Measurements from ENCODE around the gene PPP1R12A.

The PPP1R12A gene

GRCh38 chr12:79769860-79770485 is 164.9 kb downstream of the PPP1R12A start:
- FAIRE-seq (no peak), DNase-seq (ENCODE audit: low spot score) (no peak)

GRCh38 chr12:79769189-79769859 is 165.6 kb downstream of the PPP1R12A start:
- no peak for DNase-seq (ENCODE audit: low spot score)
- no peak for FAIRE-seq

DNA sequence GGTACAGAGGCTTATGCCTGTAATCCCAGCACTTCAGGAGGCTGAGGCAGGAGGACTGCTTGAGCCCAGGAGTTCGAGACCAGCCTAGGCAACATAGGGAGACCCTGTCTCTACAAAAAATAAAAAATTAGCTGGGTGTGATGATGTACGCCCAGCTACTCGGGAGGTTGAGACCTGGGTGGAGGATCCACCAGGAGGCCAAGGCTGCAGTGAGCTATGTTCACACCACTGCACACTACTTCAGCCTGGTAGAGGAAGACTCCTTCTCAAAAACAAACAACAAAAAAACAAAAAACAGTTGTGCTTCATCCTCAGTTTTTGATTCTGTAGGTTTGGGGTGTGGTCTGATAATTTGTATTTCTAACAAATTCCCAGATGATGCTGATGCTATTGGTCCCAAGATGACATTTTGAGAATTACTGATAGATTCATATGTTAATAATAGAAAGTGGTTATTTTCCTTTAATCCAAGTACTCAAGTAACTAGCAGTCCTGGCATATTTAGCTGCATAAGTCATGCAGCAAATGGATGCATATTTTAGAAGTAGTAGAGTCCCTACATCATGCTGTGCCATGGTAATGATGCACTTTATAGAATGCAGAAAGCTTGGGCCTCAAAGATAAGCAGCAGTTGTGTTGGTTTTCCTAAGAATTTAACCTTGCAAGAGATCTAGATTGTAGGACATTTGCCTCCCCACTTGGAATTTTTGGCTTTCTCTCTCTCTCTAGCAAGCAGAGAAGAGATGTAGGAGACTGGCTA is 168.0 kb downstream of the PPP1R12A start:
- FAIRE-seq (no peak), DNase-seq (ENCODE audit: low spot score) (no peak)

- FAIRE-seq (no peak), DNase-seq (ENCODE audit: low spot score) (no peak)
Observed at GRCh38 chr12:79765157-79765556, 169.7 kb downstream of the PPP1R12A start.

GRCh38 chr12:79764641-79765040 is 170.3 kb downstream of the PPP1R12A start:
- no peak for FAIRE-seq
- no peak for DNase-seq (ENCODE audit: low spot score)

DNA sequence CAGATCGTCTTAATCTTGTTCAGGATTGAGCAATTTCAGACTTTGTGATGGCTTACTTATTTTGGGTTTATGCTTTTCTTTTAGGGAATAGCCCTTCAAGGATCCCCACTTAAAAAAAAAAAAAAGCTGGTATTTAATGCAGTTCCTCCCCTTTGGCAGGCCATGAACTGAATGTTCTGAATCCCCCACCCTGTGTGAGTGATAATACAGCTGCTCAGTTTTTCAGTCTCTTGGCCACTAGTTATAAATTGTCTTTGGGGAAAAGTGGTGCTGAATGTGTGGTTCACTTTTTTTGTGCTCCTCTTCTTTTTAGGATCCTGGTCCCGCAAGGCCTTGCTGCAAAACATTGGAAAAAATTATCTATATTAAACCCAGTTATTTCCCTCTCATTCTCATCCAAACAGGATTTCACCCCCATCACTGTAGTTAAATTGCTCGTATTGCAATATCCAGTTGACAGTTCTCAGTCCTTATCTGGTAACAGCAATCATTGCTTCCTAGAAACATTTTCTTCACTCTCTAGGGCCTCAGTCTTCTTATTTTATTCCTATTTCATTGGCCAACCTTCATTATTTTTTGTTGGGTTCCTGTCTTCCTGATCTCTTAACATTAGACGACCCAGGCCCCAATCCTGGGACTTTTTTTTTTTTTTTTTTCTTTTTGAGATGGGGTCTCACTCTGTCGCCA is 171.0 kb downstream of the PPP1R12A start:
- no peak for DNase-seq (ENCODE audit: low spot score)

GRCh38 chr12:79761341-79761740 is 173.6 kb downstream of the PPP1R12A start:
- DNase-seq (ENCODE audit: low spot score) (no peak), FAIRE-seq (no peak)

More for the DNA sequence above, 171.0 kb downstream of the PPP1R12A start:
- FAIRE-seq: no peak

- no peak for FAIRE-seq
- DNase-seq (ENCODE audit: low spot score): no peak
Observed at GRCh38 chr12:79747274-79747673, 187.6 kb downstream of the PPP1R12A start.

GRCh38 chr12:79737875-79738718 is 196.8 kb downstream of the PPP1R12A start:
- peak; percentile 55 for DNase-seq (ENCODE audit: low spot score)

GRCh38 chr12:79732638-79733037 is 202.3 kb downstream of the PPP1R12A start:
- no peak for FAIRE-seq

More at GRCh38 chr12:79737875-79738718, 196.8 kb downstream of the PPP1R12A start:
- peak; percentile 40 for FAIRE-seq

GRCh38 chr12:79725987-79726386 is 208.9 kb downstream of the PPP1R12A start:
- FAIRE-seq: peak; percentile 17
- peak; percentile 16 for DNase-seq (ENCODE audit: low spot score)

More at GRCh38 chr12:79732638-79733037, 202.3 kb downstream of the PPP1R12A start:
- DNase-seq (ENCODE audit: low spot score): no peak
